Activated naive CD8-positive, alpha-beta T cell treated with anti-CD3 and anti-CD28 coated beads, Interleukin-2, amount 10 ng/mL, durations not matched to agents 7 days and 5 days (primary cell): Measurements from ENCODE around the gene COQ4. TPM values are rescaled to one million over a fixed set of nuclear protein-coding genes. Genes with fewer than 3 reads are reported as not detected.
A peak's percentile ranks its signal among the peaks of the same experiment; 100 is the strongest.

Experiments
- ATAC-seq: fragments of 150-1000 bp; cut with Tn5 transposase; one replicate; pipeline ENCODE4 v1.10.0; 2021; ENCODE audit warnings: low read depth, moderate library complexity
- POLR2A ChIA-PET: fragments of 350-600 bp; sonication (Branson Sonifier 250); formaldehyde crosslinking; loops from one replicate; lab custom pipeline; 2021; ENCODE audit warnings: antibody characterized with exemption; lab: Charles Lee
- DNase-seq: peaks from one replicate; pipeline ENCODE4 v3.0.0; 2021
- H3K27ac Mint-ChIP-seq: one replicate; pipeline ENCODE4 v1.8.0; 2022; ENCODE audit warnings: mild to moderate bottlenecking, mixed read lengths
- H3K27me3 Mint-ChIP-seq: one replicate; pipeline ENCODE4 v1.8.0; 2022; ENCODE audit warnings: mild to moderate bottlenecking, moderate library complexity, mixed read lengths
- H3K36me3 Mint-ChIP-seq: one replicate; pipeline ENCODE4 v1.8.0; 2021; ENCODE audit warnings: mild to moderate bottlenecking, mixed read lengths
- H3K4me1 Mint-ChIP-seq: one replicate; pipeline ENCODE4 v1.8.0; 2021; ENCODE audit warnings: mixed read lengths
- H3K4me3 Mint-ChIP-seq: one replicate; pipeline ENCODE4 v1.8.0; 2022; ENCODE audit warnings: mild to moderate bottlenecking, moderate library complexity, mixed read lengths
- H3K9me3 Mint-ChIP-seq: one replicate; pipeline ENCODE4 v1.8.0; 2021; ENCODE audit warnings: mixed read lengths
- total RNA-seq, 2 experiments: library from RNA; stranded (reverse); gene quantifications; one replicate each; pipeline ENCODE4 v1.2.3, GENCODE V29; 2021

The COQ4 gene
- total RNA-seq, 2 experiments from 2014 or later = 34.9 to 35.1 TPM

DNA sequence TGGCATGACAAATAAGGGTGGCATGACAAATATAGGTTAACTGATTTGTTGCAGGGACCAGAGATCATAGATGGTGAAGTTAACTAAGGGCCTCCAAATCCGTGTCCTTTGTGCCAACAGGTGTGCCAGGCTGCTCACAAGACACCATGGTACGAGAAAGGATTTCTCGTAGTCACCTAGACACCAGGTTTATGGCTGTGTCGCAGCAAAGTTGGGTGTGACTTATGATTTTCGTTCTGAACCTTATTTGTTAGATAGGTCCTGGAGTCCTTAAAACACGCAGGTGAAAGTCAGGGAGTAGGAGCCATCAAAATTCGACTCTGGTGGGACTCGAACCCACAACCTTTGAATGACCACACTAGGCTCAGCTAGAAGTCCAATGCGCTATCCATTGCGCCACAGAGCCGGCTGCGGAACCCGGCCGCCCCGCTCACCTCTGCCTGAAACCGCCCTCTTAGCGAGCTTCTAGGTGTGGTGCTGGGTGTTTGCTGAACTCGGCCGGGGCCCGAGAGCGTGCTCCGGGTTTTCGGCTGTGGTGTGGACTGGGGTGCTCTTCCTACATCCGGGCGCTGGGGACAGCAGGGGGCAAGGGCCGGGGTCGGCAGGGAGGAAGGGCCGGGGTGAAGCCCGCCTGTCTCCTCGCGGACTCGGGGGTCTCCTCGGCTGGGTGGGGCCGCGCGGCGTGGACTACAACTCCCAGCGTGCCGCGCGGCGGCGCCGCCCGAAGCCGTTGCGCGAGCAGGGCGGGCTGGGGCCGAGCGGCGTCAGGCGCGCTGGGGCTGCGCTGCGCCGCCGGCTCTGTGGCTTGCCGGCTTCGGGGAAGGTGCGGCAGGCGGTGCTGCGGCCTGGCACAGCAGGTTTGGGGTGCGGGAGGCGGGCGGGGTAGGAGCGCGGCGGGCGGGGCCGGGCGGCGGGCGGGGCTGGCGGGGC, 17.4 kb downstream of the COQ4 start, which contains the start of gene SLC27A4:
TSS of gene SLC27A4 (plus strand) at position 767 of the 930 bp plus-strand sequence. CDS start 2,606 bp downstream, outside the sequence.
- POLR2A ChIA-PET = interaction anchor here (0.8 to 1.0 kb wide), 2 partner anchors 40 to 64 kb away, joined by 3 to 4 read pairs; partner anchors contain the start of genes GOLGA2 and SWI5
- peak; percentile 90 for DNase-seq
- ATAC-seq = peak; percentile 90
- Mint-ChIP-seq H3K9me3 (no peaks in the 10 kb centered on the region), H3K36me3 (no peaks in the 10 kb centered on the region), H3K4me1 (peaks cover 4% of the 10 kb centered on the region), H3K4me3 (peak within 1 kb of the TSS; percentile 92), H3K27me3 (no peaks in the 10 kb centered on the region), H3K27ac (peak within 1 kb of the TSS; percentile 92)

DNA sequence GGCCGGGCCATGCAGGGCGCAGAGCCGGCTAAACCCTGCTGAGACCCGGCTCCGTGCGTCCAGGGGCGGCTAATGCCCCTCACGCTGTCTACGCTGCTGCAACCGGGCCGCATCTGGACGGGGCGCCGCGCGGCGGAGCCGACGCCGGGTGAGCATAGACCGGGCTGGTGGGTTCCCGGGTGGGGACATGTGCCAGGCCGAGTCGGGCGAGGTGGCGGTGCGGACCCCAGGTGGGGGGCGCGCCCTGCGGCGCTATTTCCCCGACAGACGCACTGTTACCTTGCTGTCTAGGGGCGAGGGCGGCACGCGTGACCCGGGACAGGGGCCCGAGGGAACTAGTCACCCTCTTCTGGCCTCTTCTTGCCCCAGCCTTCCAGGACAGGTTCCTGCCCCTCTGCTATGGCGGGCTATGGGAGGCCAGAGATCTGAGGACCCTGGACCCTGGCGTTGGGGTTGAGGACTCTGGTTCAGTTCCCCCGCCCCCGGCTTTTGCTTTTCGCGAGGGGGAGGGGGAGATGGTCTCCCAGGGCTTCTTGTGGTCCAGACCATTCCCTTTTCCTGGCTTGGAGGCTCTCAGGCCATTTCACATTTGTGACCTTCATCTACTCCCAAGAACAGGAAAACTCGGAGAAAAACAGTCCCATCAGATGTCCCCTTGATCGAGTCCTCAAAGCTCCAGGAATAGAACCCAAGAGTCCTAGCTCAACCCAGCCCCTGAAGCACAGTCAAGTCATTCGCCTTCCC, 18.2 kb downstream of the COQ4 start:
- peak overlapping the region; percentile 92 for H3K4me3 Mint-ChIP-seq
- peaks cover 4% of the 10 kb centered on the region for H3K4me1 Mint-ChIP-seq
- no peaks in the 10 kb centered on the region for H3K9me3 Mint-ChIP-seq
- H3K27me3 Mint-ChIP-seq = no peaks in the 10 kb centered on the region
- H3K36me3 Mint-ChIP-seq = no peaks in the 10 kb centered on the region
- no peak for DNase-seq
- POLR2A ChIA-PET = interaction anchor here (0.8 to 1.0 kb wide), 3 partner anchors 30 to 65 kb away, joined by 3 to 4 read pairs (median 4); partner anchors contain the start of genes GOLGA2, SWI5 and URM1
- peak overlapping the region; percentile 81 for H3K27ac Mint-ChIP-seq
- peak; percentile 58 for ATAC-seq

DNA sequence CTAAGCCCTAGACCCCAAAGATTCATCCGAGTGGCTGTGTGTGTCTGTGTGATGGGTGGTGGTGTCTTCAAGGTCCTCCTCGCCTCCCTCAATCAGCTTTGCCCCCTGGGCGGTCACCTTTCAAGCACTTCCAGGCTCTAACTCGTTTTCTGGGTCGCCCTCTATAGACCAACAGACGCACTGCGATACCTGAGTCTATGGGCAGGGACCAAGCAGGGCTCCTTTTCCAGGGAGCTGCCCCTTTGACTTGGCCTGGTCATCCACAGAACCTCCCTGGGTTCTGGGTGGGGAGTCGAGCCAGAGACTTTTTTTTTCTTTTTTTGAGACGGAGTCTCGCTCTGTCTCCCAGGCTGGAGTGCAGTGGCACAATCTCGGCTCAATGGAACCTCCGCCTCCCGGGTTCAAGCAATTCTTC, 18.8 kb downstream of the COQ4 start:
- H3K4me3 Mint-ChIP-seq = peak overlapping the region; percentile 92
- POLR2A ChIA-PET = interaction anchor here (1.0 kb wide), 1 partner anchor 29 kb away, joined by 4 read pairs; the partner anchor contains the start of gene URM1
- peak; percentile 70 for DNase-seq
- peak overlapping the region; percentile 81 for H3K27ac Mint-ChIP-seq
- H3K27me3 Mint-ChIP-seq = no peaks in the 10 kb centered on the region
- H3K36me3 Mint-ChIP-seq = no peaks in the 10 kb centered on the region
- peak; percentile 57 for ATAC-seq
- H3K9me3 Mint-ChIP-seq = no peaks in the 10 kb centered on the region
- peaks cover 4% of the 10 kb centered on the region for H3K4me1 Mint-ChIP-seq

DNA sequence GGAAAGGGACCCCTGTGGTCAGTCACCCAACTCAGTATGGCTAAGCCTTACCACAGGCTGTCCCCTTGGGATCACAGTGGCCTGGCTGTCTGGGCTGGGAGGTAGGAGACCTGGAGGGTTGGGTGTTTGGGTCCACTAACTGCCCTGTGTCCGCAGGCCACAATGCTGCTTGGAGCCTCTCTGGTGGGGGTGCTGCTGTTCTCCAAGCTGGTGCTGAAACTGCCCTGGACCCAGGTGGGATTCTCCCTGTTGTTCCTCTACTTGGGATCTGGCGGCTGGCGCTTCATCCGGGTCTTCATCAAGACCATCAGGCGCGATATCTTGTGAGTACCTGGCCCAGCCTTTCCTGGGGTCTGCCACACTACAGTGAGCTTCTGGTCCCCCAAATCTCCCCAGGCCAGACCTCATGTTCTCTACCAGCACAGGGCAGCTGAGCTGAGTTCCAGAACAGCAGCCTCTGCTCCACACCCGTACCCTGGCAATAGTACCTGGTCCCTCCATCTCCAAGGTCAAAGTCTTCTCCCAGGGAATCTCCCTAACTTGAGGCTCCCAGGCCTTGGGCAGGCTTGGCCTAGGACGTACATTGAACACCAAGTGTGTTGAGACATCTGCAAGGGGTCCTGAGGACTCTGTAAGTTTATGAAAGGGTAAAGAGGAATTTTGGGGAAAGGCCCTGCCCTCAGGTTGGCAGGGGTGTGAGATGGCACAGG, 20.5 kb downstream of the COQ4 start:
- Mint-ChIP-seq H3K36me3 (no peaks in the 10 kb centered on the region), H3K27me3 (no peaks in the 10 kb centered on the region), H3K4me3 (no peak overlapping the region), H3K27ac (no peak overlapping the region), H3K9me3 (no peaks in the 10 kb centered on the region), H3K4me1 (peaks cover 4% of the 10 kb centered on the region)
- DNase-seq (no peak), ATAC-seq (no peak)
- POLR2A ChIA-PET = no interaction called here

DNA sequence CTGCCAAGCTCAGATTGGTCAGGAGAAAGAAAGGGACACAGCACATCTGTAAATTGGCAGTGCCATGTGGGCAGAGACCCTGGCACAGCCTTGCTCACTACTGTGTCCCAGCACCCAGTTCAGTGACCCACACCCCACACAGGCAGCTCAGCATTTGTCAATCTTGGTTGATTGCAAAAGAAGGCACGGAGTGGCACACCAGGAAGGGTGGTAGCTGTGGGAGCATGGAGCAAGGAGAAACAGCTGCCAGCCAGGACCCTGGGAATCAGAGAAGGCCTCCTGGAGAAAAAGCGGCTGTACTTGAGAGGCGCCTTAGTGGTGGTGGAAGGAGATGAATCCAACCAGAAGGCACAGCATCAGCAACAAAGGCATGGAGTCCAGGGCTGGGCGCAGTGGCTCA, 21.2 kb downstream of the COQ4 start:
- DNase-seq (no peak), ATAC-seq (no peak)
- POLR2A ChIA-PET = no interaction called here
- H3K4me3 Mint-ChIP-seq = no peak overlapping the region
- H3K27me3 Mint-ChIP-seq = no peaks in the 10 kb centered on the region
- H3K4me1 Mint-ChIP-seq = peaks cover 4% of the 10 kb centered on the region
- no peak overlapping the region for H3K27ac Mint-ChIP-seq
- H3K36me3 Mint-ChIP-seq = no peaks in the 10 kb centered on the region
- no peaks in the 10 kb centered on the region for H3K9me3 Mint-ChIP-seq

DNA sequence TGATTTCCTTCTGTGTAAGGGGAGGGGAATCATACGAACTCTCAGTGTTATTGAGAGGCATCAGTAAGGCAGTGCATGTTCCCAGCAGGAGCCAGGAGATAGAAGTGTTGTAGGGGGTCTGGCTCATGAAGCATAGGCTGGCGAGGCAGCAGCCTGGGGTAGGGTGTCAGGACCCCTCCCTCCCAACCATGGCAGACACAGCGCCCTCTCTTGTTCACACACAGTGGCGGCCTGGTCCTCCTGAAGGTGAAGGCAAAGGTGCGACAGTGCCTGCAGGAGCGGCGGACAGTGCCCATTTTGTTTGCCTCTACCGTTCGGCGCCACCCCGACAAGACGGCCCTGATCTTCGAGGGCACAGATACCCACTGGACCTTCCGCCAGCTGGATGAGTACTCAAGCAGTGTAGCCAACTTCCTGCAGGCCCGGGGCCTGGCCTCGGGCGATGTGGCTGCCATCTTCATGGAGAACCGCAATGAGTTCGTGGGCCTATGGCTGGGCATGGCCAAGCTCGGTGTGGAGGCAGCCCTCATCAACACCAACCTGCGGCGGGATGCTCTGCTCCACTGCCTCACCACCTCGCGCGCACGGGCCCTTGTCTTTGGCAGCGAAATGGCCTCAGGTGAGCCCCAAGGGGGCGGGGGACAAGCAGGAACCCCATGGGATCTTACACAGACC, 22.4 kb downstream of the COQ4 start:
- H3K36me3 Mint-ChIP-seq = peaks cover 3% of the 10 kb centered on the region

DNA sequence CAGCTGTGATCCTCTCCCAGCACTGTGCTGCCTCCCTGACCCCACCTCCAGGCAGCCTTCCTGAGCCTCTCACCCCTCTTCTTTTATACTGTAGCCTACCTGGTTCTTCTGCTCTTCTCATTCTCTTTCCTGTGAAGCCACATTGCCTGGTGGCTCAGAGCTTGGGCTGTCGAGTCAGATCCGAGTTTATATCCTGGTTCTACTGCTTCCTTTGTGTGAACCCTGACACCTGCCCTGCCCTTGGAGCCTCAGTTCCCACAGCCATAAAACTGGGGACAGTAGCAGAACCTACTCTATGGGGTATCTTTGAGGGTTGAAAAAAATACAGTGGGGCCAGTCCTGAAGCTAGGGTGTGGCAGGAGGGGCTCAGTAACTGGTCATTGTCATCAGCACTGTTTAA, 26.5 kb downstream of the COQ4 start:
- Mint-ChIP-seq H3K9me3 (no peaks in the 10 kb centered on the region), H3K36me3 (peaks cover 5% of the 10 kb centered on the region), H3K27ac (peak overlapping the region; percentile 14), H3K27me3 (no peaks in the 10 kb centered on the region), H3K4me1 (no peaks in the 10 kb centered on the region), H3K4me3 (no peak overlapping the region)
- no peak for DNase-seq
- POLR2A ChIA-PET = no interaction called here
- no peak for ATAC-seq

More for the DNA sequence above, 22.4 kb downstream of the COQ4 start:
- no peaks in the 10 kb centered on the region for H3K9me3 Mint-ChIP-seq
- H3K4me3 Mint-ChIP-seq = no peak overlapping the region
- DNase-seq (no peak), ATAC-seq (no peak)
- POLR2A ChIA-PET = no interaction called here
- no peak overlapping the region for H3K27ac Mint-ChIP-seq
- peaks cover 4% of the 10 kb centered on the region for H3K4me1 Mint-ChIP-seq
- no peaks in the 10 kb centered on the region for H3K27me3 Mint-ChIP-seq

DNA sequence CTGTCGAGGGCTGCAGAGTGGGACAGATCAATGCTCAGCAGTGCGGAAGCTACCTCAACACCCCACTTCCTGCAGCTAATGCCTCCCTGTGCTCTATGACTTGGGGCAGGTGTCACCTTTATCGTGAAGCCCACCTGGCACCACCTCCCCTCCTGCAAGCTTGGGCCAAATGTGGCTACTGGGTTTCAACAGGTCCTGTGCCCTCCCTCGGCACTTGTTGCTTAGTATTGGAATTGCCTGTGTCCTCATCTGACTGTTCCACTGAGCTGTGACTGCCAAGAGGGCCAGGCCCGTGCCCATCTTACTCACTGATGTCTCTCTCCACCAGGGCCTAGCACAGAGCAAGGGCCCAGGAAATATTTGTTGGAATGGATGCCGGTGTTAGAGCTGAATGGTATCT, 27.1 kb downstream of the COQ4 start:
- POLR2A ChIA-PET = no interaction called here

DNA sequence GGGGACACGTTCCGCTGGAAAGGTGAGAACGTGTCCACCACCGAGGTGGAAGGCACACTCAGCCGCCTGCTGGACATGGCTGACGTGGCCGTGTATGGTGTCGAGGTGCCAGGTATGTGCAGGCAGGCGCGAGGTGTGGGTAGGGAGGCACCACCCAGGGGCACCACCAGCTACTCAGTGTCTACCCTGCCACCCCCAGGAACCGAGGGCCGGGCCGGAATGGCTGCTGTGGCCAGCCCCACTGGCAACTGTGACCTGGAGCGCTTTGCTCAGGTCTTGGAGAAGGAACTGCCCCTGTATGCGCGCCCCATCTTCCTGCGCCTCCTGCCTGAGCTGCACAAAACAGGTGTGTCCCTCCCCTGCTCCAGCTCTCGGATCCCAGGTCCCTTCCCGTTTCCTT, 32.8 kb downstream of the COQ4 start:
- H3K27ac Mint-ChIP-seq = no peak overlapping the region
- DNase-seq = no peak
- no peaks in the 10 kb centered on the region for H3K4me1 Mint-ChIP-seq
- POLR2A ChIA-PET = no interaction called here
- no peaks in the 10 kb centered on the region for H3K9me3 Mint-ChIP-seq
- no peak for ATAC-seq
- H3K36me3 Mint-ChIP-seq = peaks cover 4% of the 10 kb centered on the region
- no peaks in the 10 kb centered on the region for H3K27me3 Mint-ChIP-seq
- no peak overlapping the region for H3K4me3 Mint-ChIP-seq

More for the DNA sequence above, 27.1 kb downstream of the COQ4 start:
- Mint-ChIP-seq H3K9me3 (no peaks in the 10 kb centered on the region), H3K27me3 (no peaks in the 10 kb centered on the region), H3K27ac (no peak overlapping the region), H3K36me3 (peaks cover 5% of the 10 kb centered on the region), H3K4me1 (no peaks in the 10 kb centered on the region), H3K4me3 (no peak overlapping the region)
- no peak for ATAC-seq
- DNase-seq = no peak

DNA sequence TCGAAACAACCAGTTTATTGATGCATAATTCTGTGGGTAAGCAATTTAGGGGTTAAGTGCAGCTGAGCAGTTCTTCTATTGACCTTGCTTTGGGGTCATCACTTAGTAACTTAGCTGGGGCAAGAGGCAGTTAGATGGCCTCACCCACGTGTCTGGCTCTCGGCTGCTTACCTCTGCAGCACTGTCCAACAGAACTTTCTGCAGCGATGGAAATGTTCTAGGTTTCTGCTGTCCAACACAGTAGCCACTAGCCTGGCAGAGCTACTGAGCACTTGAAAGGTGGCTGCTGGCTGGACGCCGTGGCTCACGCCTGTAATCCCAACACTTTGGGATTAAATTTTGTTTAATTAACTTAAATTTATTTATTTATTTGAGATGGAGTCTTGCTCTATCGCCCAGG, 35.5 kb downstream of the COQ4 start:
- POLR2A ChIA-PET = no interaction called here
- no peak for ATAC-seq
- H3K4me3 Mint-ChIP-seq = no peak overlapping the region

DNA sequence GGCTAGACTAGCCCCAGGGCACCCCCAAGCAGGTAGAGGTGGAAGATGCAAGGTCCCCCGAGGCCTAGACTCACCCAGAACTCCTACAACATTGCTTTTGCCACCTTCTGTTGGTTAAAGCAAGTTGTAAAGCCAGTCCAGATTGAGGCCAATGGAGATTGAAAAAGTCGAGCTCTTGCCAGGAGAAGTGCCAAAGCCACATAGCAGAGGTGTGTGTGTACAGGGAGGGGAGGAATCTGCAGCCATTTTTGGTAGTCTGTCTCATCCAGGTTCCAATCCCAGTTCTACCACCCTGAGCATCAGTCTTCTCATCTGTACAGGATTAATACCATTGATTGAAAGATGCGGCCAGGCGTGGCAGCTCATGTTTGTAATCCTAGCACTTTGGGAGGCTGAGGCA, 36.2 kb downstream of the COQ4 start:
- DNase-seq (no peak), ATAC-seq (no peak)
- H3K27ac Mint-ChIP-seq = no peak overlapping the region
- H3K4me3 Mint-ChIP-seq = no peak overlapping the region
- peaks cover 3% of the 10 kb centered on the region for H3K36me3 Mint-ChIP-seq
- H3K27me3 Mint-ChIP-seq = no peaks in the 10 kb centered on the region
- POLR2A ChIA-PET = no interaction called here
- H3K9me3 Mint-ChIP-seq = no peaks in the 10 kb centered on the region
- H3K4me1 Mint-ChIP-seq = peaks cover 4% of the 10 kb centered on the region

More for the DNA sequence above, 35.5 kb downstream of the COQ4 start:
- Mint-ChIP-seq H3K4me1 (peaks cover 4% of the 10 kb centered on the region), H3K27me3 (no peaks in the 10 kb centered on the region), H3K36me3 (peaks cover 3% of the 10 kb centered on the region), H3K27ac (no peak overlapping the region), H3K9me3 (no peaks in the 10 kb centered on the region)
- DNase-seq = no peak

DNA sequence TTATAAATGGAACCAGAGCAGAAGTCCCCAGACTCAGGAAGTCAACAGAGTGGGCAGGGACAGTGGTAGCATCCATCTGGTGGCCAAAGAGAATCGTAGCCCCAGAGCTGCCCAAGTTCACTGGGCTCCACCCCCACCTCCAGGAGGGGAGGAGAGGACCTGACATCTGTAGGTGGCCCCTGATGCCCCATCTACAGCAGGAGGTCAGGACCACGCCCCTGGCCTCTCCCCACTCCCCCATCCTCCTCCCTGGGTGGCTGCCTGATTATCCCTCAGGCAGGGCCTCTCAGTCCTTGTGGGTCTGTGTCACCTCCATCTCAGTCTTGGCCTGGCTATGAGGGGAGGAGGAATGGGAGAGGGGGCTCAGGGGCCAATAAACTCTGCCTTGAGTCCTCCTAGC, 38.2 kb downstream of the COQ4 start:
- H3K9me3 Mint-ChIP-seq = no peaks in the 10 kb centered on the region
- H3K27ac Mint-ChIP-seq = no peak overlapping the region
- H3K4me3 Mint-ChIP-seq = no peak overlapping the region
- H3K27me3 Mint-ChIP-seq = no peaks in the 10 kb centered on the region
- ATAC-seq = no peak
- H3K36me3 Mint-ChIP-seq = peaks cover 3% of the 10 kb centered on the region
- POLR2A ChIA-PET = interaction anchor here (0.8 to 2.5 kb wide), 2 partner anchors 11 to 59 kb away, joined by 3 to 23 read pairs; partner anchors contain the start of gene URM1
- peaks cover 8% of the 10 kb centered on the region for H3K4me1 Mint-ChIP-seq
- DNase-seq = no peak
